ENCODE measurements around the gene CXADR. TPM values are rescaled to one million over a fixed set of nuclear protein-coding genes. Genes with fewer than 3 reads are reported as not detected.

Gene CXADR
- total RNA-seq, 1 experiment from 2014 or later: 152 TPM

DNA sequence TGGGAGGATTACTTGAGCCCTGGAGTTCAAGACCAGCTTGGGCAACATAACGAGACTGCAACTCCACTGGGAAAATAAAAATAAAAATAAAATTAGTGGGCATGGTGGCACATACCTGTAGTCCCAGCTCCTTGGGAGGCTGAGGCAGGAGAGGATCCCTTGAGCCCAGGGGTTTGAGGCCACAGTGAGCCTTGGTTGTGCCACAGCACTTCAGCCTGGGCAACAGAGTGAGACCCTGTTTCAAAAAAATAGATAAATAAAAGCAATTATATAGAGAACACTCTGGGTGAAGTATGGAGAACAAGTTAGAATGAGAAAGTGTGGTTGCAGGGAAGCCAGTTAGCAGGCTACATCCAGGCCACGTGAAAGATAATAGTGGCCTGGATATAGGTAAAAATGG, 25.7 kb downstream of the CXADR start:
- no peak overlapping the region for H3K23ac ChIP-seq (ENCODE audit: insufficient read length, low read depth, low read length)
- H2AK5ac ChIP-seq (ENCODE audit: insufficient read length, low read length): no peak overlapping the region
- no peak overlapping the region for H3K14ac ChIP-seq (ENCODE audit: insufficient read depth, low read length)
- H3T11ph ChIP-seq (ENCODE audit: low read length): no peak overlapping the region
- no peak overlapping the region for H2BK120ac ChIP-seq (ENCODE audit: low read depth, low read length, poor library complexity, severe bottlenecking)
- no CpG with 5 or more reads among the region's 2 CpGs for WGBS (ENCODE audit: extremely low coverage, insufficient read length, low lambda C conversion rate)
- peaks cover 74% of the 10 kb centered on the region for H3K79me2 ChIP-seq (ENCODE audit: insufficient read depth, low read length)
- H3K23me2 ChIP-seq (ENCODE audit: insufficient read length, low read depth, low read length, poor library complexity, severe bottlenecking): no peaks in the 10 kb centered on the region
- no peak overlapping the region for H3K56ac ChIP-seq (ENCODE audit: insufficient read length, low read depth, low read length)
- Mint-ChIP-seq H3K4me3 (no peak overlapping the region), H3K27ac (peak overlapping the region in 2 of 3 experiments; percentile 62 to 78; a peak in 3 of 7 replicates), H3K27me3 (ENCODE audit: low read depth) (no peaks in the 10 kb centered on the region), H3K9me3 (peaks cover 0 to 4% of the 10 kb centered on the region in 2 experiments; a peak in 2 of 5 replicates), H3K4me1 (peaks cover 42 to 43% of the 10 kb centered on the region in 2 experiments), H3K36me3 (ENCODE audit: insufficient read depth in 1 of 3, low read depth in 3 of 3) (peaks cover 19 to 54% (median 25%) of the 10 kb centered on the region in 3 experiments)
- H3K9me3 ChIP-seq (ENCODE audit: control insufficient read depth, low read depth, low read length): no peaks in the 10 kb centered on the region
- no peak overlapping the region for H4K5ac ChIP-seq (ENCODE audit: insufficient read length, low read depth, low read length)
- H3K4me1 ChIP-seq (ENCODE audit: insufficient read depth, low read length): peaks cover 2% of the 10 kb centered on the region
- H3K18ac ChIP-seq (ENCODE audit: insufficient read length, low read depth, low read length): no peak overlapping the region
- no peak overlapping the region for H4K91ac ChIP-seq (ENCODE audit: insufficient read length, low read depth, low read length)
- H3K27me3 ChIP-seq (ENCODE audit: insufficient read depth, low read length): no peaks in the 10 kb centered on the region
- no peak overlapping the region for H2BK20ac ChIP-seq (ENCODE audit: low read depth, low read length, poor library complexity, severe bottlenecking)
- H3K79me1 ChIP-seq (ENCODE audit: insufficient read depth, low read depth, low read length, poor library complexity, severe bottlenecking): peaks cover 5% of the 10 kb centered on the region
- no peaks in the 10 kb centered on the region for H4K20me1 ChIP-seq (ENCODE audit: control insufficient read depth, insufficient read depth, insufficient read length)
- DNase-seq: no peak
- no peak overlapping the region for H3K27ac ChIP-seq (ENCODE audit: insufficient read length, low read depth, low read length)
- no peak overlapping the region for H4K8ac ChIP-seq (replicated peaks; ENCODE audit: insufficient read length, low read depth, low read length)
- H2BK15ac ChIP-seq (ENCODE audit: low read depth, low read length): no peak overlapping the region
- no peak overlapping the region for H2AFZ ChIP-seq (ENCODE audit: low read length)
- H3K4me2 ChIP-seq (ENCODE audit: insufficient read depth, insufficient read length, low read length): no peak overlapping the region
- H3K9ac ChIP-seq (ENCODE audit: extremely low read depth, insufficient read length, low read length): no peak overlapping the region
- H2BK5ac ChIP-seq (ENCODE audit: insufficient read length, low read length): no peak overlapping the region
- TF ChIP-seq, protein P1, sequence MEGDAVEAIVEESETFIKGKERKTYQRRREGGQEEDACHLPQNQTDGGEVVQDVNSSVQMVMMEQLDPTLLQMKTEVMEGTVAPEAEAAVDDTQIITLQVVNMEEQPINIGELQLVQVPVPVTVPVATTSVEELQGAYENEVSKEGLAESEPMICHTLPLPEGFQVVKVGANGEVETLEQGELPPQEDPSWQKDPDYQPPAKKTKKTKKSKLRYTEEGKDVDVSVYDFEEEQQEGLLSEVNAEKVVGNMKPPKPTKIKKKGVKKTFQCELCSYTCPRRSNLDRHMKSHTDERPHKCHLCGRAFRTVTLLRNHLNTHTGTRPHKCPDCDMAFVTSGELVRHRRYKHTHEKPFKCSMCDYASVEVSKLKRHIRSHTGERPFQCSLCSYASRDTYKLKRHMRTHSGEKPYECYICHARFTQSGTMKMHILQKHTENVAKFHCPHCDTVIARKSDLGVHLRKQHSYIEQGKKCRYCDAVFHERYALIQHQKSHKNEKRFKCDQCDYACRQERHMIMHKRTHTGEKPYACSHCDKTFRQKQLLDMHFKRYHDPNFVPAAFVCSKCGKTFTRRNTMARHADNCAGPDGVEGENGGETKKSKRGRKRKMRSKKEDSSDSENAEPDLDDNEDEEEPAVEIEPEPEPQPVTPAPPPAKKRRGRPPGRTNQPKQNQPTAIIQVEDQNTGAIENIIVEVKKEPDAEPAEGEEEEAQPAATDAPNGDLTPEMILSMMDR (conservative IDR thresholded peaks at IDR 0.05): no peak
- no peak overlapping the region for H2BK12ac ChIP-seq (ENCODE audit: insufficient read length, low read depth, low read length)
- no peak overlapping the region for H3K4ac ChIP-seq (ENCODE audit: low read depth, low read length)

Data from H9 (cell line).